IPS-18a (cell line): ENCODE results near the gene SSR3.
"Not testable (repeated sequence)": the region's sequence is repeated elsewhere in the genome, so short reads cannot be mapped to it uniquely, and the experiment has no call there.

Experiments used
- H3K27ac ChIP-seq: one replicate; pipeline ENCODE4 v1.5.1; 2013; ENCODE audit warnings: low read length
- H3K27me3 ChIP-seq: one replicate; pipeline ENCODE4 v1.6.1; 2013; ENCODE audit warnings: mild to moderate bottlenecking, low read length; ENCODE audit not compliant: control insufficient read depth, insufficient read depth
- H3K36me3 ChIP-seq: one replicate; pipeline ENCODE4 v1.6.1; 2013; ENCODE audit warnings: low read depth, low read length; ENCODE audit not compliant: control insufficient read depth
- H3K4me1 ChIP-seq: one replicate; pipeline ENCODE4 v1.6.1; 2013; ENCODE audit warnings: low read depth, low read length; ENCODE audit not compliant: control insufficient read depth
- H3K4me3 ChIP-seq: one replicate; pipeline ENCODE4 v1.5.1; 2013; ENCODE audit warnings: low read length
- H3K9ac ChIP-seq: one replicate; pipeline ENCODE4 v1.6.1; 2013; ENCODE audit warnings: mild to moderate bottlenecking, low read length, moderate library complexity
- H3K9me3 ChIP-seq: one replicate; pipeline ENCODE4 v1.6.1; 2013; ENCODE audit warnings: low read depth, low read length; ENCODE audit not compliant: control insufficient read depth

SSR3 gene

GRCh38 chr3:156554842-156555687 lies at the start of gene SSR3:
Gene SSR3 (minus strand): TSS chr3:156555117. CDS start chr3:156555089, 28 bp downstream.
- peak within 1 kb of the TSS; percentile 97 for H3K4me3 ChIP-seq
- H3K9ac ChIP-seq = peak within 1 kb of the TSS; percentile 96
- H3K4me1 ChIP-seq = no peaks in the 10 kb centered on the region
- H3K36me3 ChIP-seq = peaks cover 27% of the 10 kb centered on the region
- no peaks in the 10 kb centered on the region for H3K27me3 ChIP-seq
- H3K9me3 ChIP-seq = no peaks in the 10 kb centered on the region
- peak within 1 kb of the TSS; percentile 92 for H3K27ac ChIP-seq

- Histone ChIP-seq H3K4me1 (peaks cover 10% of the 10 kb centered on the region), H3K9ac (no peak overlapping the region), H3K9me3 (no peaks in the 10 kb centered on the region)
Observed at GRCh38 chr3:156604064-156604641, 49.2 kb upstream of the SSR3 start.

GRCh38 chr3:156603379-156604017 lies 48.6 kb upstream of the SSR3 start:
- H3K4me3 ChIP-seq = no peak overlapping the region
- no peaks in the 10 kb centered on the region for H3K9me3 ChIP-seq
- peaks cover 19% of the 10 kb centered on the region for H3K27me3 ChIP-seq
- no peak overlapping the region for H3K9ac ChIP-seq
- no peak overlapping the region for H3K27ac ChIP-seq
- peaks cover 10% of the 10 kb centered on the region for H3K4me1 ChIP-seq
- H3K36me3 ChIP-seq = no peaks in the 10 kb centered on the region

More at GRCh38 chr3:156604064-156604641, 49.2 kb upstream of the SSR3 start:
- Histone ChIP-seq H3K27ac (no peak overlapping the region), H3K36me3 (no peaks in the 10 kb centered on the region), H3K27me3 (peaks cover 19% of the 10 kb centered on the region), H3K4me3 (no peak overlapping the region)

- H3K9me3 ChIP-seq = no peaks in the 10 kb centered on the region
- no peak overlapping the region for H3K27ac ChIP-seq
- peaks cover 10% of the 10 kb centered on the region for H3K4me1 ChIP-seq
- H3K9ac ChIP-seq = no peak overlapping the region
- H3K27me3 ChIP-seq = peaks cover 18% of the 10 kb centered on the region
- H3K36me3 ChIP-seq = no peaks in the 10 kb centered on the region
- no peak overlapping the region for H3K4me3 ChIP-seq
Observed at GRCh38 chr3:156602424-156602823, 47.5 kb upstream of the SSR3 start.

GRCh38 chr3:156601497-156601896 lies 46.6 kb upstream of the SSR3 start:
- Histone ChIP-seq H3K27me3 (peaks cover 9% of the 10 kb centered on the region), H3K4me1 (peaks cover 10% of the 10 kb centered on the region), H3K9ac (no peak overlapping the region), H3K9me3 (no peaks in the 10 kb centered on the region), H3K36me3 (no peaks in the 10 kb centered on the region), H3K4me3 (no peak overlapping the region), H3K27ac (no peak overlapping the region)

GRCh38 chr3:156600834-156601233 lies 45.9 kb upstream of the SSR3 start:
- no peaks in the 10 kb centered on the region for H3K36me3 ChIP-seq
- H3K9ac ChIP-seq = no peak overlapping the region
- H3K9me3 ChIP-seq = no peaks in the 10 kb centered on the region
- no peak overlapping the region for H3K4me3 ChIP-seq
- H3K27me3 ChIP-seq = peaks cover 6% of the 10 kb centered on the region
- peaks cover 10% of the 10 kb centered on the region for H3K4me1 ChIP-seq
- no peak overlapping the region for H3K27ac ChIP-seq

GRCh38 chr3:156599089-156599874 lies 44.4 kb upstream of the SSR3 start:
- no peak overlapping the region for H3K4me3 ChIP-seq
- H3K27ac ChIP-seq = no peak overlapping the region
- no peaks in the 10 kb centered on the region for H3K27me3 ChIP-seq
- H3K9me3 ChIP-seq = no peaks in the 10 kb centered on the region
- H3K36me3 ChIP-seq = no peaks in the 10 kb centered on the region
- no peak overlapping the region for H3K9ac ChIP-seq
- peaks cover 3% of the 10 kb centered on the region for H3K4me1 ChIP-seq

- H3K27me3 ChIP-seq = no peaks in the 10 kb centered on the region
- H3K36me3 ChIP-seq = no peaks in the 10 kb centered on the region
- H3K4me3 ChIP-seq = no peak overlapping the region
- no peak overlapping the region for H3K27ac ChIP-seq
- peaks cover 3% of the 10 kb centered on the region for H3K4me1 ChIP-seq
- no peak overlapping the region for H3K9ac ChIP-seq
- no peaks in the 10 kb centered on the region for H3K9me3 ChIP-seq
Observed at GRCh38 chr3:156598413-156598812, 43.5 kb upstream of the SSR3 start.

GRCh38 chr3:156594219-156594683 lies 39.3 kb upstream of the SSR3 start:
- Histone ChIP-seq H3K27me3 (no peaks in the 10 kb centered on the region), H3K36me3 (no peaks in the 10 kb centered on the region), H3K9me3 (no peaks in the 10 kb centered on the region), H3K9ac (no peak overlapping the region), H3K4me1 (peaks cover under 1% of the 10 kb centered on the region), H3K4me3 (no peak overlapping the region), H3K27ac (no peak overlapping the region)

GRCh38 chr3:156593814-156594213 lies 38.9 kb upstream of the SSR3 start:
- Histone ChIP-seq H3K4me3 (no peak overlapping the region), H3K36me3 (no peaks in the 10 kb centered on the region)

GRCh38 chr3:156589806-156590205 lies 34.9 kb upstream of the SSR3 start:
- not testable (repeated sequence) for H3K9me3 ChIP-seq, H3K4me1 ChIP-seq, H3K9ac ChIP-seq, H3K4me3 ChIP-seq, H3K27me3 ChIP-seq, H3K36me3 ChIP-seq, H3K27ac ChIP-seq

More at GRCh38 chr3:156593814-156594213, 38.9 kb upstream of the SSR3 start:
- Histone ChIP-seq H3K27me3 (no peaks in the 10 kb centered on the region), H3K4me1 (no peaks in the 10 kb centered on the region), H3K9me3 (no peaks in the 10 kb centered on the region), H3K9ac (no peak overlapping the region), H3K27ac (no peak overlapping the region)
